Measurements from ENCODE around the gene RAB22A. TPM values are rescaled to one million over a fixed set of nuclear protein-coding genes. Genes with fewer than 3 reads are reported as not detected.

The RAB22A gene
- total and polyA plus RNA-seq, 2 experiments from 2014 or later = 5.4 to 7.7 TPM

DNA sequence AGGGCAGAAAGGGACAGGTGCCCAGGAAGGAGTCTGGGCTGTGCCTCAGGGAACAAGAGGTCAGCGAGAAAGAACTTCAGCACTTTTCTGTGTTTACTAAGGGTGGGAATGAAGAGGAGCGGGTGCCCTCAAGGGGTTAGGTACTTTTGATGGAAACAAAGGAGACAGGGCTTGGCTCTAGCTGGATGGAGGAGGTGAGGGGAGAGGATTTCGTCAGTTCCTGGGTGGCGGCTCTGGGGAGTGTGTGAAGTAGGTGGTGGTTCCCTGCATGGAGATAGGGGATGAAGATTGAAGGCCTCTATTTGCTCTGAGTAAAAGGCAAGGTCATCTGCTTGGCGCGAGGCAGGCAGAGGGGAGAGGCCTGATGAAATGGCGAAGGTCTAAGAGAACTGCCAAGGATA, 41.1 kb upstream of the RAB22A start:
- no peaks in the 10 kb centered on the region for H3K36me3 ChIP-seq
- no peaks in the 10 kb centered on the region for H3K9me3 ChIP-seq (ENCODE audit: low read depth)
- DNase-seq (ENCODE audit: low read depth in 1 of 2, low spot score in 1 of 2) = no peak
- TF ChIP-seq, protein P1, sequence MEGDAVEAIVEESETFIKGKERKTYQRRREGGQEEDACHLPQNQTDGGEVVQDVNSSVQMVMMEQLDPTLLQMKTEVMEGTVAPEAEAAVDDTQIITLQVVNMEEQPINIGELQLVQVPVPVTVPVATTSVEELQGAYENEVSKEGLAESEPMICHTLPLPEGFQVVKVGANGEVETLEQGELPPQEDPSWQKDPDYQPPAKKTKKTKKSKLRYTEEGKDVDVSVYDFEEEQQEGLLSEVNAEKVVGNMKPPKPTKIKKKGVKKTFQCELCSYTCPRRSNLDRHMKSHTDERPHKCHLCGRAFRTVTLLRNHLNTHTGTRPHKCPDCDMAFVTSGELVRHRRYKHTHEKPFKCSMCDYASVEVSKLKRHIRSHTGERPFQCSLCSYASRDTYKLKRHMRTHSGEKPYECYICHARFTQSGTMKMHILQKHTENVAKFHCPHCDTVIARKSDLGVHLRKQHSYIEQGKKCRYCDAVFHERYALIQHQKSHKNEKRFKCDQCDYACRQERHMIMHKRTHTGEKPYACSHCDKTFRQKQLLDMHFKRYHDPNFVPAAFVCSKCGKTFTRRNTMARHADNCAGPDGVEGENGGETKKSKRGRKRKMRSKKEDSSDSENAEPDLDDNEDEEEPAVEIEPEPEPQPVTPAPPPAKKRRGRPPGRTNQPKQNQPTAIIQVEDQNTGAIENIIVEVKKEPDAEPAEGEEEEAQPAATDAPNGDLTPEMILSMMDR (IDR thresholded peaks at IDR 0.05; ENCODE audit: low read depth, low read length) = no peak
- no peaks in the 10 kb centered on the region for H3K4me1 ChIP-seq (ENCODE audit: low read depth)
- H3K27ac ChIP-seq = no peak overlapping the region
- H3K27me3 ChIP-seq = no peaks in the 10 kb centered on the region
- H3K4me3 ChIP-seq = no peak overlapping the region

DNA sequence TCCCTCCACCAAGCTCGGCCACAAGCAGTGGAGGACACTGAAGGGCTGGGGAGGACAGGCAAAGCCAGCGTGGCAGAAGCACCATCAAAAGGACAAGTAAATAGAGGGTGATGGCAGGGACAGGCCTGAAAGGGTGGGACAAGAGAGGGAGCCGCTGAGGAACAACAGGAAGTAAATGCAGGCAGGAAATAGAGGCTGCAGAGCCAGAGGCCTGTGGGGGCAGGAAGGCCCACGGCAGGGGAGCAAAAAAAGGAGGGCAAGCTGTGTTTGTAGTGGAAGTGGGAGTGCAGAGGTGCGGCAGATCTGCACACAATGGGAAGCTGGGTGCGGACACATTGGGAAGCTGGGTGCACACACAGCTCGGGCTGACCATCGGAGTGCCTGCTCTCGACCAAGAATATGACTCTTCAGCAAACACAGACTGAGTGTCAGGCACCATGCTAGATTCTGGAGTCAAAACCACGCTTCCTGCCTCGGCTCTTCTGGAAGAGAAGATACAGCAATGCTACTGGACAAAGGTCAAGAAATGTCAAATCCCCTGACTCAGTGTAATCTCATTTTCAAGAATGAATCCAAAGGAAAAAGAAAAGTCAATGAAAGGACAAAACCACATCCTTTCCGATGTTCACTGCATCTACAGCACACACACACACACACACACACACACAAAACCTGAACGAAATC, 40.4 kb upstream of the RAB22A start:
- Histone ChIP-seq H3K9me3 (ENCODE audit: low read depth) (no peaks in the 10 kb centered on the region), H3K27ac (no peak overlapping the region), H3K4me3 (no peak overlapping the region), H3K27me3 (no peaks in the 10 kb centered on the region), H3K36me3 (no peaks in the 10 kb centered on the region), H3K4me1 (ENCODE audit: low read depth) (no peaks in the 10 kb centered on the region)
- DNase-seq (ENCODE audit: low read depth in 1 of 2, low spot score in 1 of 2) = peak in 1 of 2 donors; percentile 21
- TF ChIP-seq, protein P1 (IDR thresholded peaks at IDR 0.05; ENCODE audit: low read depth, low read length) = no peak

DNA sequence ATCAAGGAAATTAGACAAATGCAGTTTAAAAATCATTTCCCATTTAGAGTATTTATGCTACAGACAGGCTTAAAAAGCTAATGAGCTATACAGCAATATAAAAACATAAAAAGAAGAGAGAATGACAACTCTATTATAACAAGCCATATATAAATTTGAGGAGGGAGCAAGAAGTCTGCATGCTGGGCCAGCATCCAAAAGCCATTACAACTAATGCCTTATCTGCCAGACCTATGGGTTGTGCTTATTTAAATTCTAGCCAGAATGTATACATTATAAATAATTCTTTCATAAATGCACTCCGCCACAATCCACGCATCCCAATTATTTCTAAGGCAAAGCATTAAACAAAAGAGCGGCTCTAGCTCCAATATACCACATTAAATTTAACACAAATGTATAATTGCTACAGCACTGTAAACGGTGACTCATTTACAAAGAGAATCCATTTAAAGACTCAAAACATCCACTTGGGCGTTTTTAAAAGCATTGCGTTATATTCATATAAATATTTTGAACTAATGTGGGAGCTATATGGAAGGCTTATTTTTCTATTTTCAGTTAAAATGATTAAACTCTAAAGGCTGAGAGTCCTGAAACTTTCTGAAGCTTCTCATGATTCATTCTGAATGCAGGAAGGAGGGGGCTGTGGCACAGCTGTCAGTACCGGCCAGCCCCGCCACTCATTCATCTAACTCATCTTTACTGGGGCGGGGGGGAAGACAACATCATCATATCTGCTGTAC, 37.7 kb upstream of the RAB22A start:
- no peaks in the 10 kb centered on the region for H3K36me3 ChIP-seq
- no peaks in the 10 kb centered on the region for H3K4me1 ChIP-seq (ENCODE audit: low read depth)
- H3K27ac ChIP-seq = no peak overlapping the region
- no peaks in the 10 kb centered on the region for H3K9me3 ChIP-seq (ENCODE audit: low read depth)
- H3K27me3 ChIP-seq = no peaks in the 10 kb centered on the region
- TF ChIP-seq, protein P1 (IDR thresholded peaks at IDR 0.05; ENCODE audit: low read depth, low read length) = no peak
- H3K4me3 ChIP-seq = no peak overlapping the region
- no peak for DNase-seq (ENCODE audit: low read depth in 1 of 2, low spot score in 1 of 2)

DNA sequence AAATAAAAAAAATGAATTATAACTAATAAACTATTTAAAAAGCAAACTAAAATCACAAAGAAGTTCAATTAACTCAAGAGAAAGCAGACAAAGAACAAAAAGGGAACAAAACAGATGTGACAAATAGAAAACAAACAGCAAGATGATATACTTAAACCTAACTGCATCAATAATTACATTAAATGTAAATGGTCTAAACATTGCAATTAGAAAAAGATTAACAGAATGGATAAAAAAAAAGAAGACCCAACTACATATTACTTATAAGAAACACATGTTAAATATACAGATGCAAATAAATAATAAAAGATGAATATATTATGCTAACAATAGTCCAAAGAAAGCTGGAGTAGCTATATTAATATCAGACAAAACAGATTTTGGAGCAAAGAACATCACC, 35.1 kb upstream of the RAB22A start:
- no peaks in the 10 kb centered on the region for H3K27me3 ChIP-seq
- TF ChIP-seq, protein P1 (IDR thresholded peaks at IDR 0.05; ENCODE audit: low read depth, low read length) = no peak

DNA sequence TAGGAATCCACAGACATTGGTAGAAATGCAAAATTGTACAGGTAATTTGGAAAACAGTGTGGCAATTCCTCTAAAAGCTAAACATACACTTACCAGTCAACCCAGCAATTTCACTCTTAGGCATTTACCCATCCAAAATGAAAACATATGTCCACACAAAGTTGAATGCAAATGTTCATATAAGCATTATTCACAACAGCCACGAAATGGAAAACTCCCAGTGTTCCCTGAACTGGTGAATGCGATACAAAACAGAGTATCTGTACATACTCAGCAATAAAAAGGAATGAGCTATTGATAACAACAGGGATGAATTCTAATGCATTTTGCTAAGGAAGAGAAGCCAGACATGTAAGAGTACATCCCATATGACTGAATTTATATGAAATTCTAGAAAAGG, 32.4 kb upstream of the RAB22A start:
- no peaks in the 10 kb centered on the region for H3K27me3 ChIP-seq
- no peak overlapping the region for H3K27ac ChIP-seq
- no peaks in the 10 kb centered on the region for H3K36me3 ChIP-seq
- no peak for DNase-seq (ENCODE audit: low read depth in 1 of 2, low spot score in 1 of 2)
- no peaks in the 10 kb centered on the region for H3K9me3 ChIP-seq (ENCODE audit: low read depth)
- no peak overlapping the region for H3K4me3 ChIP-seq
- TF ChIP-seq, protein P1 (IDR thresholded peaks at IDR 0.05; ENCODE audit: low read depth, low read length) = no peak
- H3K4me1 ChIP-seq (ENCODE audit: low read depth) = no peaks in the 10 kb centered on the region

More for the DNA sequence above, 35.1 kb upstream of the RAB22A start:
- DNase-seq (ENCODE audit: low read depth in 1 of 2, low spot score in 1 of 2) = no peak
- Histone ChIP-seq H3K36me3 (no peaks in the 10 kb centered on the region), H3K9me3 (ENCODE audit: low read depth) (no peaks in the 10 kb centered on the region), H3K4me3 (no peak overlapping the region), H3K27ac (no peak overlapping the region), H3K4me1 (ENCODE audit: low read depth) (no peaks in the 10 kb centered on the region)
